HEK293 (cell line): ENCODE results near the gene TARBP1.

ENCODE experiments used
- CTCF ChIA-PET: fragments of 350-600 bp; formaldehyde crosslinking; extraction: SDS; loops from one replicate; lab custom pipeline; 2021; ENCODE audit warnings: antibody characterized with exemption; lab: Yijun Ruan, JAX
- POLR2A ChIA-PET: fragments of 300-600 bp; formaldehyde crosslinking; extraction: SDS; loops from one replicate; lab custom pipeline; 2020; ENCODE audit warnings: antibody characterized with exemption, inconsistent platforms; lab: Yijun Ruan, JAX
- H3K27ac ChIP-seq: fragments of 200-500 bp; sonication (Bioruptor generic); 2 replicates; pipeline ENCODE4 v1.5.1; 2014; ENCODE audit warnings: low read depth, low read length, control low read depth, inconsistent platforms; ENCODE audit errors: extremely low read depth
- H3K36me3 ChIP-seq, 2 experiments: fragments of 200-500 bp in 1 of 2; sonication (Bioruptor generic) in 1 of 2; 1 replicate in 1 of 2; 2 replicates in 1 of 2; pipeline ENCODE4 v1.5.1; 2014 to 2017; ENCODE audit warnings: inconsistent platforms in 2 of 2, low read length in 2 of 2; ENCODE audit not compliant: control insufficient read depth in 2 of 2, insufficient read depth in 1 of 2
- H3K4me1 ChIP-seq: fragments of 200-500 bp; sonication (Bioruptor generic); 2 replicates; pipeline ENCODE4 v1.5.1; 2014; ENCODE audit warnings: mild to moderate bottlenecking, low read length, inconsistent platforms; ENCODE audit not compliant: control insufficient read depth, insufficient read depth
- H3K4me3 ChIP-seq: 2 replicates; pipeline ENCODE4 v1.5.1; 2011; ENCODE audit warnings: low read depth, mild to moderate bottlenecking, control low read depth, low read length, moderate library complexity
- H3K9me3 ChIP-seq: fragments of 200-500 bp; sonication (Bioruptor generic); 2 replicates; pipeline ENCODE4 v1.5.1; 2014; ENCODE audit warnings: low read depth, low read length, inconsistent platforms; ENCODE audit not compliant: control insufficient read depth, insufficient read depth
- FEZF1 ChIP-seq: fragments of 450-650 bp; formaldehyde crosslinking; IDR thresholded peaks from 2 replicates; pipeline ENCODE4 v1.5.1; 2016; ENCODE audit warnings: missing biosample characterization, missing genetic modification characterization
- PRDM1 ChIP-seq: fragments of 450-650 bp; formaldehyde crosslinking; IDR thresholded peaks from 2 replicates; pipeline ENCODE4; 2016; ENCODE audit warnings: missing biosample characterization, missing genetic modification characterization
- YY2 ChIP-seq: fragments of 450-650 bp; formaldehyde crosslinking; IDR thresholded peaks from 2 replicates; pipeline ENCODE4 v1.5.1; 2016; ENCODE audit warnings: missing biosample characterization, missing genetic modification characterization
- ZBTB48 ChIP-seq: fragments of 450-650 bp; formaldehyde crosslinking; IDR thresholded peaks from 2 replicates; pipeline ENCODE4 v1.5.1; 2016; ENCODE audit warnings: missing biosample characterization, missing genetic modification characterization
- ZFHX2 ChIP-seq: fragments of 450-650 bp; formaldehyde crosslinking; conservative IDR thresholded peaks from 2 replicates; pipeline ENCODE4 v1.5.1; 2016; ENCODE audit warnings: missing biosample characterization, missing genetic modification characterization
- ZNF155 ChIP-seq: fragments of 450-650 bp; formaldehyde crosslinking; IDR thresholded peaks from 2 replicates; pipeline ENCODE4 v1.5.1; 2016; ENCODE audit warnings: missing biosample characterization, missing genetic modification characterization
- ZNF426 ChIP-seq: fragments of 450-650 bp; formaldehyde crosslinking; IDR thresholded peaks from 2 replicates; pipeline ENCODE4 v1.5.1; 2017; ENCODE audit warnings: missing biosample characterization, missing genetic modification characterization, mild to moderate bottlenecking, inconsistent platforms, moderate library complexity
- ZNF514 ChIP-seq: fragments of 450-650 bp; formaldehyde crosslinking; IDR thresholded peaks from 2 replicates; pipeline ENCODE4 v1.5.1; 2016; ENCODE audit warnings: missing biosample characterization, missing genetic modification characterization
- ZNF624 ChIP-seq: fragments of 450-650 bp; formaldehyde crosslinking; IDR thresholded peaks from 2 replicates; pipeline ENCODE4 v1.5.1; 2017; ENCODE audit warnings: missing biosample characterization, missing genetic modification characterization
- ZNF664 ChIP-seq: fragments of 450-650 bp; formaldehyde crosslinking; IDR thresholded peaks from 2 replicates; pipeline ENCODE4 v1.5.1; 2016; ENCODE audit warnings: missing biosample characterization, missing genetic modification characterization
- ZNF747 ChIP-seq: fragments of 450-650 bp; formaldehyde crosslinking; IDR thresholded peaks from 2 replicates; pipeline ENCODE4 v1.5.1; 2016; ENCODE audit warnings: missing biosample characterization, missing genetic modification characterization
- ZSCAN23 ChIP-seq: fragments of 450-650 bp; formaldehyde crosslinking; IDR thresholded peaks from 2 replicates; pipeline ENCODE4 v1.5.1; 2016; ENCODE audit warnings: missing biosample characterization, missing genetic modification characterization
- TF ChIP-seq, protein P1 (sequence below): fragments of 450-650 bp; formaldehyde crosslinking; conservative IDR thresholded peaks from 2 replicates; pipeline ENCODE4 v1.5.1; 2016; ENCODE audit warnings: low read depth, missing biosample characterization, missing genetic modification characterization
- TF ChIP-seq, protein P2 (sequence below): fragments of 450-650 bp; formaldehyde crosslinking; IDR thresholded peaks from 2 replicates; pipeline ENCODE4 v1.5.1; 2016; ENCODE audit warnings: missing biosample characterization, missing genetic modification characterization
- TF ChIP-seq, protein P3 (sequence below): fragments of 450-650 bp; formaldehyde crosslinking; IDR thresholded peaks from 2 replicates; pipeline ENCODE4 v1.5.1; 2016; ENCODE audit warnings: missing biosample characterization, missing genetic modification characterization, borderline replicate concordance
- TF ChIP-seq, protein P4 (sequence below): fragments of 450-650 bp; IDR thresholded peaks from 2 replicates; pipeline ENCODE4 v1.5.1; 2018; ENCODE audit warnings: missing biosample characterization, mild to moderate bottlenecking, missing genetic modification characterization
- TF ChIP-seq, protein P5 (sequence below): fragments of 450-650 bp; formaldehyde crosslinking; IDR thresholded peaks from 2 replicates; pipeline ENCODE4 v1.5.1; 2016; ENCODE audit warnings: missing biosample characterization, missing genetic modification characterization

TARBP1 gene

DNA sequence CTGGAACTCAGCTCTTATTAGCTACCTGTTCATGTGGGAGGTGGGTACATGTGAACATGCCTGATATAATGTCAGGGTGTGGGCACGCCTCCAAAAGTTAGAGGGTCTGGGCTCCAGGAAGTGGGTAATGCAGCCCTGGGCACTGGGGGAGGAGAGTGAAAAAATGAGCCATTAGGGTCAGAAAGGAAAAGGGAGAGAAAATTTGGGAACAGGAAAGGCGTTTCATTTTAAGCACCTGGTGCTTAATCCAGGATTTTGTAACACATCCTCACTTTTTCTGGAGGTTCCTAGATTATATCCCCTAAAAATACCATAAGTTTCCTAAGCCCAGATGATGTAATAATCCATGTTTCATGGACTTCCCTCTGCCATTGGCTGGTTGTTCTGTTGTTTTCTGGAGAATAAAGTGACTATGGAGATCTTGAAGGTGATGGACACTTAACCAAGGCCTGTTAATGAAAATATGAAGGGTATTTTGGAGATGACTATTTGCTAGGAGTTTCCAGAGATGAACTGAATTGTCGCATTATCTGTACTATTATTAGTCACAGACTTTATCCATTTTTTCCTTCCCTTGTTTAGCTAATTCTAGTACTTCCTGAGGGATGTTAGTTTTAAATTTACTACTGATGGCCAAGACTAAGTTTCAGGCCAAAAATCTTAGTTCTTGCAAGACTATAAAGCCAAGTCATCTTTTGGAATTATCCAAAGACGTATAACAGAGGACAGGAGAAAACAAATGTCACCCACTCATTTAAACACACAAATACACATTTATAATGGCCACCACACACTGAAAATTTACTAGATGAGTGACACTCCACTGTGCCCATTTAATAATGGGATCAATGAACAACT lies 24.4 kb upstream of the TARBP1 start:
- CTCF ChIA-PET = interaction anchor here (1.0 to 1.6 kb wide), 3 partner anchors 81 to 580 kb away, joined by 3 to 6 read pairs (median 6); no protein-coding TSS in a partner anchor
- peaks cover 14% of the 10 kb centered on the region for H3K4me1 ChIP-seq
- no peaks in the 10 kb centered on the region for H3K36me3 ChIP-seq
- POLR2A ChIA-PET = interaction anchor here (0.9 kb wide), 1 partner anchor 109 kb away, joined by 3 read pairs; no protein-coding TSS in a partner anchor
- H3K4me3 ChIP-seq = no peak overlapping the region
- no peaks in the 10 kb centered on the region for H3K9me3 ChIP-seq
- H3K27ac ChIP-seq = no peak overlapping the region
- TF ChIP-seq ZFHX2 (tag by site-specific recombination) (0 out of 2 replicates have a peak, but pooled peaks have one; percentile 16), ZNF664 (tag by site-specific recombination) (0 out of 2 replicates have a peak, but pooled peaks have one; percentile 7), ZNF747 (tag by site-specific recombination) (no peak), ZSCAN23 (tag by site-specific recombination) (no peak), YY2 (tag by site-specific recombination) (0 out of 2 replicates have a peak, but pooled peaks have one; percentile 16), FEZF1 (tag by site-specific recombination) (no peak), ZNF624 (tag by site-specific recombination) (no peak), PRDM1 (tag by site-specific recombination) (peak; percentile 35; the same call in 1 of the 2 replicates), ZNF514 (tag by site-specific recombination) (no peak)
- TF ChIP-seq, protein P1, sequence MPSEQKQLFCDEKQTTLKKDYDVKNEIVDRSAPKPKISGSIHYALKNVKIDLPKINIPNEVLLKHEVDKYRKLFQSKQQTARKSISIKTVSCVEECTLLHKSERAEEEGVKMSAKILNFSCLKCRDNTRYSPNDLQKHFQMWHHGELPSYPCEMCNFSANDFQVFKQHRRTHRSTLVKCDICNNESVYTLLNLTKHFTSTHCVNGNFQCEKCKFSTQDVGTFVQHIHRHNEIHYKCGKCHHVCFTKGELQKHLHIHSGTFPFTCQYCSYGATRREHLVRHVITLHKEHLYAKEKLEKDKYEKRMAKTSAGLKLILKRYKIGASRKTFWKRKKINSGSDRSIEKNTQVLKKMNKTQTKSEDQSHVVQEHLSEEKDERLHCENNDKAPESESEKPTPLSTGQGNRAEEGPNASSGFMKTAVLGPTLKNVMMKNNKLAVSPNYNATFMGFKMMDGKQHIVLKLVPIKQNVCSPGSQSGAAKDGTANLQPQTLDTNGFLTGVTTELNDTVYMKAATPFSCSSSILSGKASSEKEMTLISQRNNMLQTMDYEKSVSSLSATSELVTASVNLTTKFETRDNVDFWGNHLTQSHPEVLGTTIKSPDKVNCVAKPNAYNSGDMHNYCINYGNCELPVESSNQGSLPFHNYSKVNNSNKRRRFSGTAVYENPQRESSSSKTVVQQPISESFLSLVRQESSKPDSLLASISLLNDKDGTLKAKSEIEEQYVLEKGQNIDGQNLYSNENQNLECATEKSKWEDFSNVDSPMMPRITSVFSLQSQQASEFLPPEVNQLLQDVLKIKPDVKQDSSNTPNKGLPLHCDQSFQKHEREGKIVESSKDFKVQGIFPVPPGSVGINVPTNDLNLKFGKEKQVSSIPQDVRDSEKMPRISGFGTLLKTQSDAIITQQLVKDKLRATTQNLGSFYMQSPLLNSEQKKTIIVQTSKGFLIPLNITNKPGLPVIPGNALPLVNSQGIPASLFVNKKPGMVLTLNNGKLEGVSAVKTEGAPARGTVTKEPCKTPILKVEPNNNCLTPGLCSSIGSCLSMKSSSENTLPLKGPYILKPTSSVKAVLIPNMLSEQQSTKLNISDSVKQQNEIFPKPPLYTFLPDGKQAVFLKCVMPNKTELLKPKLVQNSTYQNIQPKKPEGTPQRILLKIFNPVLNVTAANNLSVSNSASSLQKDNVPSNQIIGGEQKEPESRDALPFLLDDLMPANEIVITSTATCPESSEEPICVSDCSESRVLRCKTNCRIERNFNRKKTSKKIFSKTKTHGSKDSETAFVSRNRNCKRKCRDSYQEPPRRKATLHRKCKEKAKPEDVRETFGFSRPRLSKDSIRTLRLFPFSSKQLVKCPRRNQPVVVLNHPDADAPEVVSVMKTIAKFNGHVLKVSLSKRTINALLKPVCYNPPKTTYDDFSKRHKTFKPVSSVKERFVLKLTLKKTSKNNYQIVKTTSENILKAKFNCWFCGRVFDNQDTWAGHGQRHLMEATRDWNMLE (tag by site-specific recombination) = no peak
- TF ChIP-seq, protein P2, sequence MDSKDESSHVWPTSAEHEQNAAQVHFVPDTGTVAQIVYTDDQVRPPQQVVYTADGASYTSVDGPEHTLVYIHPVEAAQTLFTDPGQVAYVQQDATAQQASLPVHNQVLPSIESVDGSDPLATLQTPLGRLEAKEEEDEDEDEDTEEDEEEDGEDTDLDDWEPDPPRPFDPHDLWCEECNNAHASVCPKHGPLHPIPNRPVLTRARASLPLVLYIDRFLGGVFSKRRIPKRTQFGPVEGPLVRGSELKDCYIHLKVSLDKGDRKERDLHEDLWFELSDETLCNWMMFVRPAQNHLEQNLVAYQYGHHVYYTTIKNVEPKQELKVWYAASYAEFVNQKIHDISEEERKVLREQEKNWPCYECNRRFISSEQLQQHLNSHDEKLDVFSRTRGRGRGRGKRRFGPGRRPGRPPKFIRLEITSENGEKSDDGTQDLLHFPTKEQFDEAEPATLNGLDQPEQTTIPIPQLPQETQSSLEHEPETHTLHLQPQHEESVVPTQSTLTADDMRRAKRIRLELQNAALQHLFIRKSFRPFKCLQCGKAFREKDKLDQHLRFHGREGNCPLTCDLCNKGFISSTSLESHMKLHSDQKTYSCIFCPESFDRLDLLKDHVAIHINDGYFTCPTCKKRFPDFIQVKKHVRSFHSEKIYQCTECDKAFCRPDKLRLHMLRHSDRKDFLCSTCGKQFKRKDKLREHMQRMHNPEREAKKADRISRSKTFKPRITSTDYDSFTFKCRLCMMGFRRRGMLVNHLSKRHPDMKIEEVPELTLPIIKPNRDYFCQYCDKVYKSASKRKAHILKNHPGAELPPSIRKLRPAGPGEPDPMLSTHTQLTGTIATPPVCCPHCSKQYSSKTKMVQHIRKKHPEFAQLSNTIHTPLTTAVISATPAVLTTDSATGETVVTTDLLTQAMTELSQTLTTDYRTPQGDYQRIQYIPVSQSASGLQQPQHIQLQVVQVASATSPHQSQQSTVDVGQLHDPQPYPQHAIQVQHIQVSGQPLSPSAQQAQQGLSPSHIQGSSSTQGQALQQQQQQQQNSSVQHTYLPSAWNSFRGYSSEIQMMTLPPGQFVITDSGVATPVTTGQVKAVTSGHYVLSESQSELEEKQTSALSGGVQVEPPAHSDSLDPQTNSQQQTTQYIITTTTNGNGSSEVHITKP = peak; percentile 99
- TF ChIP-seq, all 188 proteins: peak for 5

DNA sequence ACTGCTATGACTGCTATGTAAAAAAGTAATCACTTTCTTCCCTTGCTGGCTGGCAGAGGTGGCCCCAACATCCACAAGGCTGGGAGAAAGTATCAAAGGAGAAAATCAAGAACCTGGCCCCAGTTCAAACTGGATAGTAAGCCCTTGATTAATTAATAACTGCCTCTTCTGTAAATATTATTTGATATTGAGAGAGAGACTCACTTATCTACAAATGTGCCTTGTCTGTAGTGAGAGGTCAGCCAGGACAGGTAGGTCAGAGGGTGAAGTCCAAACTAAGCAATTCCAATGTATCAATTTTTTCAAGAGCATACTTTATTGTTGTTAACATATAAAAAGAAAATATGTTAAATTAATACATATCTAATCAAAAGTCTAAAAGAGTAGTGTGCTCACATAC lies 23.8 kb upstream of the TARBP1 start:
- no peaks in the 10 kb centered on the region for H3K9me3 ChIP-seq
- ChIA-PET CTCF (interaction anchor here (1.6 kb wide), 1 partner anchor 581 kb away, joined by 6 read pairs; no protein-coding TSS in a partner anchor), POLR2A (no interaction called here)
- no peaks in the 10 kb centered on the region for H3K36me3 ChIP-seq
- no peak overlapping the region for H3K4me3 ChIP-seq
- no peak overlapping the region for H3K27ac ChIP-seq
- H3K4me1 ChIP-seq = peaks cover 14% of the 10 kb centered on the region
- TF ChIP-seq ZNF155 (no peak), YY2 (tag by site-specific recombination) (no peak), ZBTB48 (tag by site-specific recombination) (no peak), ZNF426 (no peak)
- TF ChIP-seq, protein P3, sequence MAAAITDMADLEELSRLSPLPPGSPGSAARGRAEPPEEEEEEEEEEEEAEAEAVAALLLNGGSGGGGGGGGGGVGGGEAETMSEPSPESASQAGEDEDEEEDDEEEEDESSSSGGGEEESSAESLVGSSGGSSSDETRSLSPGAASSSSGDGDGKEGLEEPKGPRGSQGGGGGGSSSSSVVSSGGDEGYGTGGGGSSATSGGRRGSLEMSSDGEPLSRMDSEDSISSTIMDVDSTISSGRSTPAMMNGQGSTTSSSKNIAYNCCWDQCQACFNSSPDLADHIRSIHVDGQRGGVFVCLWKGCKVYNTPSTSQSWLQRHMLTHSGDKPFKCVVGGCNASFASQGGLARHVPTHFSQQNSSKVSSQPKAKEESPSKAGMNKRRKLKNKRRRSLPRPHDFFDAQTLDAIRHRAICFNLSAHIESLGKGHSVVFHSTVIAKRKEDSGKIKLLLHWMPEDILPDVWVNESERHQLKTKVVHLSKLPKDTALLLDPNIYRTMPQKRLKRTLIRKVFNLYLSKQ (tag by site-specific recombination) = no peak
- TF ChIP-seq, protein P4, sequence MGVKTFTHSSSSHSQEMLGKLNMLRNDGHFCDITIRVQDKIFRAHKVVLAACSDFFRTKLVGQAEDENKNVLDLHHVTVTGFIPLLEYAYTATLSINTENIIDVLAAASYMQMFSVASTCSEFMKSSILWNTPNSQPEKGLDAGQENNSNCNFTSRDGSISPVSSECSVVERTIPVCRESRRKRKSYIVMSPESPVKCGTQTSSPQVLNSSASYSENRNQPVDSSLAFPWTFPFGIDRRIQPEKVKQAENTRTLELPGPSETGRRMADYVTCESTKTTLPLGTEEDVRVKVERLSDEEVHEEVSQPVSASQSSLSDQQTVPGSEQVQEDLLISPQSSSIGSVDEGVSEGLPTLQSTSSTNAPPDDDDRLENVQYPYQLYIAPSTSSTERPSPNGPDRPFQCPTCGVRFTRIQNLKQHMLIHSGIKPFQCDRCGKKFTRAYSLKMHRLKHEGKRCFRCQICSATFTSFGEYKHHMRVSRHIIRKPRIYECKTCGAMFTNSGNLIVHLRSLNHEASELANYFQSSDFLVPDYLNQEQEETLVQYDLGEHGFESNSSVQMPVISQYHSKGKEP = 0 out of 2 replicates have a peak, but pooled peaks have one; percentile 8
- TF ChIP-seq, protein P5, sequence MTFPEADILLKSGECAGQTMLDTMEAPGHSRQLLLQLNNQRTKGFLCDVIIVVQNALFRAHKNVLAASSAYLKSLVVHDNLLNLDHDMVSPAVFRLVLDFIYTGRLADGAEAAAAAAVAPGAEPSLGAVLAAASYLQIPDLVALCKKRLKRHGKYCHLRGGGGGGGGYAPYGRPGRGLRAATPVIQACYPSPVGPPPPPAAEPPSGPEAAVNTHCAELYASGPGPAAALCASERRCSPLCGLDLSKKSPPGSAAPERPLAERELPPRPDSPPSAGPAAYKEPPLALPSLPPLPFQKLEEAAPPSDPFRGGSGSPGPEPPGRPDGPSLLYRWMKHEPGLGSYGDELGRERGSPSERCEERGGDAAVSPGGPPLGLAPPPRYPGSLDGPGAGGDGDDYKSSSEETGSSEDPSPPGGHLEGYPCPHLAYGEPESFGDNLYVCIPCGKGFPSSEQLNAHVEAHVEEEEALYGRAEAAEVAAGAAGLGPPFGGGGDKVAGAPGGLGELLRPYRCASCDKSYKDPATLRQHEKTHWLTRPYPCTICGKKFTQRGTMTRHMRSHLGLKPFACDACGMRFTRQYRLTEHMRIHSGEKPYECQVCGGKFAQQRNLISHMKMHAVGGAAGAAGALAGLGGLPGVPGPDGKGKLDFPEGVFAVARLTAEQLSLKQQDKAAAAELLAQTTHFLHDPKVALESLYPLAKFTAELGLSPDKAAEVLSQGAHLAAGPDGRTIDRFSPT (tag by site-specific recombination) = no peak
